Esophagus squamous epithelium (tissue), 4 donors: ENCODE results near the gene PTPRN2.
"Not testable (repeated sequence)": the region's sequence is repeated elsewhere in the genome, so short reads cannot be mapped to it uniquely, and the experiment has no call there.

Experiments
- POLR2A ChIP-seq, 4 donors: fragments of 450-650 bp; IDR thresholded peaks; one replicate each; pipeline ENCODE4 v1.6.1; 2017; ENCODE audit warnings: antibody characterized with exemption in 4 of 4, mild to moderate bottlenecking in 4 of 4, moderate library complexity in 3 of 4
- TF ChIP-seq, protein P1 (sequence below), 6 experiments: fragments of 450-650 bp in 4 of 6; fragments of 200-600 bp in 2 of 6; sonication (generic) in 2 of 6; IDR thresholded peaks; one replicate each; pipeline ENCODE4 v1.5.1; 2016 to 2019; ENCODE audit warnings: antibody characterized with exemption in 6 of 6, mild to moderate bottlenecking in 4 of 6, moderate library complexity in 4 of 6

DNA sequence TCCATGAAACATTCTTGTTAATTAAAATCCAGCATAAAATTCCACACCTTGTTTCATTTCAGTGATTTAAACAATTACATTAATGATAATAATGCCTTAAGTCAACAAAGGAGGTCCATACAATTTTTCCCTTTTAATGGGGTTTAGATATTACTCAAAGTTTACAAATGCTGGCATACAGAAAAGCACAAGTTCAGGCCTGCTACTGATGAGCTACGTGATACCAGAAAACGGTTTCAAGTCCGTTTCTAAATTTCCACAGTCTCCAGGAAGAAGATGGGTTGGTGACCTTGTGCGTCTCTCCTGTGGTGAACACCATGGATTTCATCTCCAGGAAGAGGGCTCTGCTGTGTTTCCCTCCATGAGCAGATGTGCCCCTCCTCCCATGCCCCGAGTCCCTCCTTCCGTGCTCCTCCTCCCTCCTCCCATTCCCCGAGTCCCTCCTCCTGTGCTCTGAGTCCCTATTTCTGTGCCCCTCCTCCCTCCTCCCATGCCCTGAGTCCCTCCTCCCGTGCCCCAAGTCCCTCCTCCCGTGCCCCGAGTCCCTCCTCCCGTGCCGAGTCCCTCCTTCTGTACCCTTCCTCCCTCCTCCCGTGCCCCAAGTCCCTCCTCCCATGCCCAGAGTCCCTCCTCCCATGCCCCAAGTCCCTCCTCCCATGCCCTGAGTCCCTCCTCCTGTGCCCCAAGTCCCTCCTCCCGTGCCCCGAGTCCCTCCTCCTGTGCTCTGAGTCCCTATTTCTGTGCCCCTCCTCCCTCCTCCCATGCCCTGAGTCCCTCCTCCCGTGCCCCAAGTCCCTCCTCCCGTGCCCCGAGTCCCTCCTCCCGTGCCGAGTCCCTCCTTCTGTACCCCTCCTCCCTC, 201.9 kb downstream of the PTPRN2 start:
- TF ChIP-seq, protein P1, sequence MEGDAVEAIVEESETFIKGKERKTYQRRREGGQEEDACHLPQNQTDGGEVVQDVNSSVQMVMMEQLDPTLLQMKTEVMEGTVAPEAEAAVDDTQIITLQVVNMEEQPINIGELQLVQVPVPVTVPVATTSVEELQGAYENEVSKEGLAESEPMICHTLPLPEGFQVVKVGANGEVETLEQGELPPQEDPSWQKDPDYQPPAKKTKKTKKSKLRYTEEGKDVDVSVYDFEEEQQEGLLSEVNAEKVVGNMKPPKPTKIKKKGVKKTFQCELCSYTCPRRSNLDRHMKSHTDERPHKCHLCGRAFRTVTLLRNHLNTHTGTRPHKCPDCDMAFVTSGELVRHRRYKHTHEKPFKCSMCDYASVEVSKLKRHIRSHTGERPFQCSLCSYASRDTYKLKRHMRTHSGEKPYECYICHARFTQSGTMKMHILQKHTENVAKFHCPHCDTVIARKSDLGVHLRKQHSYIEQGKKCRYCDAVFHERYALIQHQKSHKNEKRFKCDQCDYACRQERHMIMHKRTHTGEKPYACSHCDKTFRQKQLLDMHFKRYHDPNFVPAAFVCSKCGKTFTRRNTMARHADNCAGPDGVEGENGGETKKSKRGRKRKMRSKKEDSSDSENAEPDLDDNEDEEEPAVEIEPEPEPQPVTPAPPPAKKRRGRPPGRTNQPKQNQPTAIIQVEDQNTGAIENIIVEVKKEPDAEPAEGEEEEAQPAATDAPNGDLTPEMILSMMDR (IDR thresholded peaks at IDR 0.05): not testable (repeated sequence)
- not testable (repeated sequence) for TF ChIP-seq POLR2A (IDR thresholded peaks at IDR 0.05)
